ENCODE results near the gene DLGAP5. TPM values are rescaled to one million over a fixed set of nuclear protein-coding genes. Genes with fewer than 3 reads are reported as not detected.
A peak's percentile ranks its signal among the peaks of the same experiment; 100 is the strongest.

DLGAP5 gene, protein sequence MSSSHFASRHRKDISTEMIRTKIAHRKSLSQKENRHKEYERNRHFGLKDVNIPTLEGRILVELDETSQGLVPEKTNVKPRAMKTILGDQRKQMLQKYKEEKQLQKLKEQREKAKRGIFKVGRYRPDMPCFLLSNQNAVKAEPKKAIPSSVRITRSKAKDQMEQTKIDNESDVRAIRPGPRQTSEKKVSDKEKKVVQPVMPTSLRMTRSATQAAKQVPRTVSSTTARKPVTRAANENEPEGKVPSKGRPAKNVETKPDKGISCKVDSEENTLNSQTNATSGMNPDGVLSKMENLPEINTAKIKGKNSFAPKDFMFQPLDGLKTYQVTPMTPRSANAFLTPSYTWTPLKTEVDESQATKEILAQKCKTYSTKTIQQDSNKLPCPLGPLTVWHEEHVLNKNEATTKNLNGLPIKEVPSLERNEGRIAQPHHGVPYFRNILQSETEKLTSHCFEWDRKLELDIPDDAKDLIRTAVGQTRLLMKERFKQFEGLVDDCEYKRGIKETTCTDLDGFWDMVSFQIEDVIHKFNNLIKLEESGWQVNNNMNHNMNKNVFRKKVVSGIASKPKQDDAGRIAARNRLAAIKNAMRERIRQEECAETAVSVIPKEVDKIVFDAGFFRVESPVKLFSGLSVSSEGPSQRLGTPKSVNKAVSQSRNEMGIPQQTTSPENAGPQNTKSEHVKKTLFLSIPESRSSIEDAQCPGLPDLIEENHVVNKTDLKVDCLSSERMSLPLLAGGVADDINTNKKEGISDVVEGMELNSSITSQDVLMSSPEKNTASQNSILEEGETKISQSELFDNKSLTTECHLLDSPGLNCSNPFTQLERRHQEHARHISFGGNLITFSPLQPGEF
- total RNA-seq, result 10 to 100 TPM in 3 of 8 experiments, 1 to 10 TPM in 4, under 1 TPM in 1; 0.10 to 48.5 (median 2.7) TPM

DNA sequence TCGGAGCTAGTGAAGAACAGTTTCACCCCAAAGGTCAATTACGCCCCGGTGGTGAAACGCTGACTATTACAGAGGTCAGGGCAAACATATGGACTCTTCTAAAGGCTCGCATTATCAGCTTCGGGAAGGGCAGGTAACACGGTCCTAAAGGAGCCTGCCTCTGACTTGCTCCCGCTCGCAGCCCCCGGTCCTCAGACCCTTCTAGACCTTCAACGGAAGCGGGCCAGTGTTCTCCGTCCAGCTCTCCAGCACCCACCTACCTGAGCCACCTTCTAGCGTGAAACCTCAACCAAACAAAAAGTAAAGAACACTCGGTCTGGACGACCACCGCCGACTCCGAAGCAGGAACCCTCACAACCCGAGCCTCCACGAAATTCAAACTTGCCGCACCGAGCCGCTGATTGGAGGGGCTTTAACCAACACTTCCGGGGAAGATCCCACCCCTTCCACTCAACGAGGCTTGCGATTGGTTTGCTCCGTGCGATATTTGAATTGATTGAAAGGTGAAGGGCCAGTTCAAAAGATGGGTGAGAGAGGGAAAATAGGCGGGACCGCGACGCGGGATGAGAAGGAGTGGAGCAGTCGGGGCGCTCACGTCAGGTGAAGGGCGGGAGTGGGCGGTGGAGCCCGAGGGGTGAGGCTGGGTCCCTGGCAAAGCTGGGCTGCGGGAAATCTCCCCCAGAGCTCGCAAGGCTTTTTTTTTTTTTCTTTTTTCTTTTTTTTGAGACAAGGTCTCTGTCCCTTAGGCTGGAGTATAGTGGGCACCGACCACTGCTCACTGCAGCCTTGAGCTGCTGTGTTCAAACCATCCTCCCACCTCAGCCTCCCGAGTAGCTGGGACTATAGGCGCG lies at the start of gene DLGAP5:
Gene DLGAP5, minus strand, starts transcription at position 383 of the 851 bp plus-strand sequence. CDS start 2,406 bp downstream, outside the sequence.
- Histone ChIP-seq H3K27ac (peak within 1 kb of the TSS; percentile 49 to 52), H3K4me3 (peak within 1 kb of the TSS; percentile 42 to 61 (median 52)), H3K4me1 (replicated peaks in 1 of 2) (peaks cover 0 to 2% of the 10 kb centered on the region in 2 donors)
- 0 to 13% (median 0%) methylated on average over 2 to 18 of the region's 46 CpGs; no CpG with 5 or more reads in 2 of the 10 experiments for WGBS, 10 experiments
- ATAC-seq (replicated peaks in 6 of 8), result peak; percentile 98 to 100 (median 99)
- in situ Hi-C loops (cut with MboI; ENCODE audit: low pct_unique_long_range_greater_than_20kb in 2 of 9, low sequenced_read_pairs in 9 of 9, unreplicated experiment in 9 of 9), result no loop called here

DNA sequence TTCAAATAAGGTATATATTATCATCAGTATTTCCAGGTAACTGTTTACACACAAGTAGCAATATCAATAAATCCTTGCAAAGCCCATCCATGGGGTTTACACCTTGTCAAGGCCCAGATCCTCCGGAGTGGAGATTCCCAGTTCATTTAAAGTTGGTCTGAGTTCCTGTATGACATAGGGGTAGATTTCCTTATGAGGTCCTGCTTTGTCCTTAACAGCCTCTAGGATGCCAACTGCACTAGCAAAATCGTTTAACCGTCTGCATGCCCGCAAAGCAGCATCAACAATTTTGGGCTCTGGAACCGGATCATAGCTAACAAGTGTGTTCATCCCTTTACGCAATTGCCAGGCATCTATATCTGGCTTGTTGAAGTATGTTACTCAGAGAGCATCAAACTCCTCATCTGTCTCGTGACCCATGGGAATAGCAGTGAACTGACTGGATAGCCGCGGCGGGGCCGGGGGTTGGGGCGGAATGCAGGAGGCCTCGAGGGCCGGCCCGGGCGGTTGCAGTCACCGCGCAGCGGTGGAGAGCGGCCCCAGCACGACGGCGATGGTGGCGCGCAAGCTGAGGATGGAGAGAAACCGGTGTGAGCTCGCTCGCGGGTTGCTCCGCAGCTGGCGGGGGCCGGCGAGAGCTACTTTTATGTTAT lies 49.3 kb upstream of the DLGAP5 start:
- Histone ChIP-seq H3K4me3 (no peak overlapping the region), H3K27ac (no peak overlapping the region), H3K4me1 (replicated peaks in 1 of 2) (no peaks in the 10 kb centered on the region)
- ATAC-seq (replicated peaks in 6 of 8), result peak in 3 of 8 experiments; percentile 42 to 54 (median 48)
- in situ Hi-C loops (cut with MboI; ENCODE audit: low pct_unique_long_range_greater_than_20kb in 2 of 9, low sequenced_read_pairs in 9 of 9, unreplicated experiment in 9 of 9), result no loop called here
- WGBS, 10 experiments, result 30 to 100% (median 89%) methylated on average over 1 to 7 of the region's 33 CpGs; no CpG with 5 or more reads in 1 of the 10 experiments

DNA sequence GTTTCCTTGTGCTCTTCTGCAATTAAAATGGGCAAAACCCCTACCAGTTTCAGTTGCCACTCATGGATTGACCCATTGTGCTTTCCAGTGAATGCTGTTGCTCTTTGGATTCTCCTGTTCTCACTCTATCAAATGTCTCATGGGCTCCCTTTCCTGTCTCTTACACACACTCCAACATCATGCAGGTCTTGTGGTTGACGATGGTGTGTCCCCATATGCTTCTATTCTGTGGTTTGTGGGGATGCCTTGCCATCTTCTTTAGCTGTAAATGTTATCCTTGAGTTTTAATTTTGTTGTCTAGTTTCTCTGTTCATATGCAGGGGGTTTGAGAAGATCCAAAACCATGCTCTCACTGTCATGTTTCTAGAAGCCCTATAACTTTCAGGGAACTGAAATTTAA lies 47.9 kb upstream of the DLGAP5 start:
- H3K4me3 ChIP-seq, result no peak overlapping the region

DNA sequence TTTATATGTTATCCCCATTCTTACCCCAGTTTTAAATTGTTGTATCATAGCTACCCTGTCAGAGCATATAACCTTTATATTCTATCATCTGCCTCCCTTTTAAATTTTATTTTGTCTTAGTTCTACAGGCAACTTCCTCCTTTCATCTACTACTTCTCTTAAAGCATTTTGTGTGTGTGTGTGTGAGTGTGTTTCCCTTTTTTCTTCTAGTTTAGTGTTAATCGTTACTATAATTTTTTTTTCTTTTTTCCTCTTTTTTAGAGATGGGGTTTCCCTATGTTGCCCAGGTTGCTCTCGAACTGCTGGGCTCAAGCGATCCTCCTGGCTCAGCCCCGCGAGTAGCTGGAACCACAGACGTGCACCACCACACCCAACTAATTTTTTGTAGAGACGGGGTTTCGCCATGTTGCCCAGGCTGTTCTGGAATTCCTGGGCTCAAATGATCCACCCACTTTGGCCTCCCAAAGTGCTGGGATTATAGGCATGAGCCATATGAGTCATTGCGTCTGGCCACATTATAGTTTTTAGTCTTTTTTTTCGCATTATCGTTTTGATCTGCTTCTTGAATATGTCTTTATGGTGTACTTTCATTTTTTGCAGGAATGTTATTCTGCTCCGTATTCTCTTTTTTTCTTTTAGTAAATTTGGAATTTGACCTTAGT lies 46.8 kb upstream of the DLGAP5 start:
- WGBS, 10 experiments, result 72 to 98% (median 90%) methylated on average over 2 to 12 of the region's 12 CpGs
- H3K4me1 ChIP-seq (replicated peaks in 1 of 2), result no peaks in the 10 kb centered on the region
- no peak for ATAC-seq (replicated peaks in 6 of 8)
- no peak overlapping the region for H3K4me3 ChIP-seq
- in situ Hi-C loops (cut with MboI; ENCODE audit: low pct_unique_long_range_greater_than_20kb in 2 of 9, low sequenced_read_pairs in 9 of 9, unreplicated experiment in 9 of 9), result no loop called here
- H3K27ac ChIP-seq, result no peak overlapping the region

More for the DNA sequence above, 47.9 kb upstream of the DLGAP5 start:
- Histone ChIP-seq H3K4me1 (replicated peaks in 1 of 2) (no peaks in the 10 kb centered on the region), H3K27ac (no peak overlapping the region)
- ATAC-seq (replicated peaks in 6 of 8), result no peak
- in situ Hi-C loops (cut with MboI; ENCODE audit: low pct_unique_long_range_greater_than_20kb in 2 of 9, low sequenced_read_pairs in 9 of 9, unreplicated experiment in 9 of 9), result no loop called here
- WGBS, 10 experiments, result 67 to 100% (median 88%) methylated on average over 1 of the region's 1 CpG; no CpG with 5 or more reads in 4 of the 10 experiments

DNA sequence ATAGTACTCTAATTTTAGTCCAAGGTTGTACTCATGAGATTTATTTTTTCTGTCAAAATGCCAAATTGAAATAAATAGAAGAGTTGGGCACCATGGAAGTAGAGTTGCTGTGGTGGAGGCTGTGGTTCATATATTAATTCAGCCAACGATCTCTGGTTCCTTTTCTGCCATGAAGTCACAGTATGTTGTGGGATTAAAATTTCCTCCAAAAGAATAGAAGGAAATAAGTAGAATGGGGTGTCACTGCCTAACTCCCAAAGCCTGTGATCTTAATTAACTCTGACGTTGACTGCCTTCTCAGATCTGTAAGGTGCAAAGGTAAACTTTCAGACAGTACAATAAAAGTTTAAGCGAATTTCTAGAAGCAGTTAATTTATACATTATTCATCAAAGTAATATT lies 42.2 kb upstream of the DLGAP5 start:
- Histone ChIP-seq H3K4me1 (replicated peaks in 1 of 2) (no peaks in the 10 kb centered on the region), H3K4me3 (no peak overlapping the region), H3K27ac (no peak overlapping the region)
- 6 to 90% (median 65%) methylated on average over 1 to 3 of the region's 3 CpGs; no CpG with 5 or more reads in 3 of the 10 experiments for WGBS, 10 experiments
- in situ Hi-C loops (cut with MboI; ENCODE audit: low pct_unique_long_range_greater_than_20kb in 2 of 9, low sequenced_read_pairs in 9 of 9, unreplicated experiment in 9 of 9), result no loop called here
- ATAC-seq (replicated peaks in 6 of 8), result no peak

DNA sequence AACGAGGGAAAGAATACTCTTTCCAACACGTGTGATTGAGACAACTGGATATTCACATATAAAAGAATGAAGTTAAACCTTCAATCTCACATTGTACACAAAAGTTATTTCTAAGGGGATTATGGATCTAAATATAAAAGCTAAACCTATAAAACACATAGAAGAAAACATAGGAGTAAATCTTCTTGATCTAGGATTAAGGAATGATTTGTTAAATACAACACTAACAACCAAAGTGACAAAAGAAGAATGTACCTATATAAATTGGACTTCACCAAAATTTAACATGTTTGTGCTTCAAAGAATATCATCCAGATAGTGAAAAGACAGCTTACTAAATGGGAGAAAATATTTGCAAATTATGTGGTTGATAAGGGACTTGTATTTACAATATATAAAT lies 36.9 kb upstream of the DLGAP5 start:
- 27 to 81% (median 71%) methylated on average over 1 to 2 of the region's 2 CpGs for WGBS, 10 experiments
- no peak overlapping the region for H3K4me3 ChIP-seq
- in situ Hi-C loops (cut with MboI; ENCODE audit: low pct_unique_long_range_greater_than_20kb in 2 of 9, low sequenced_read_pairs in 9 of 9, unreplicated experiment in 9 of 9), result no loop called here
- H3K27ac ChIP-seq, result no peak overlapping the region
- ATAC-seq (replicated peaks in 6 of 8), result no peak
- no peaks in the 10 kb centered on the region for H3K4me1 ChIP-seq (replicated peaks in 1 of 2)

DNA sequence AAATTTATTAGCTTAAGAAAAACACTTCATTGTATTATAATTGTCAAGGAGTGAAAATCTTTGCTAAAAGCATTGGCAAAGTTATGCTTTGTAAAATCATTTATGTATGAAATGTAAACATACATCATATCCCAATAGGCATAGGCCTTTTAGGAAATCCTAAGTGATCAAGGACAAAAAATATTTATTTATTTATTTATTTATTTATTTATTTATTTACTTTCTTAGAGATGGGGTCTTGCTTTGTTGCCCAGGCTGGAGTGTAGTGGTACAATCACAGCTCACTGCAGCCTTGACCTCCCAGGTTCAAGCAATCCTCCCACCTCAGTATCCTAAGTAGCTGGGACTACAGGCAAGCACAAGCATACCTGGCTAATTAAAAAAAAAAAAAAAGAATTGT lies 32.0 kb upstream of the DLGAP5 start:
- Histone ChIP-seq H3K27ac (no peak overlapping the region), H3K4me3 (no peak overlapping the region), H3K4me1 (replicated peaks in 1 of 2) (peaks cover 0 to 5% of the 10 kb centered on the region in 2 donors)
- no peak for ATAC-seq (replicated peaks in 6 of 8)
- in situ Hi-C loops (cut with MboI; ENCODE audit: low pct_unique_long_range_greater_than_20kb in 2 of 9, low sequenced_read_pairs in 9 of 9, unreplicated experiment in 9 of 9), result no loop called here

DNA sequence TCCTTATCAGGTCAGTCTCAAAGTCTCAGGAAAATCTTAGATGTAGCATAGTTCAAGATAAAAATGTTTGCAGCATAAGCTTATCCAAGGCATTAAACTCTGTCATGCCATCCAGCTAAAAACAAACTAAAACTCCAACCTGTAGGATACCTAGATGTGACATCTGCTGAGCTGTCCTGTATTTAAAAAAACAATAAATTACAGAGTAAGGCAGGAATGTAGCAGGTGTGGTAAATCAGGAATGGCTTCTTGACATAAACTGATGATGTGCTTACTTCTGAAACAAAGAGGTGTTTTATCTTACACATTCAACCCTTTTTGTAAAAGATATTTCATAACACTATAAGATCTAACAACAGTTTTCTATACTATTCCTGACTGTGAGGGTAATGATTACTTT lies 30.6 kb upstream of the DLGAP5 start:
- Histone ChIP-seq H3K4me3 (no peak overlapping the region), H3K27ac (no peak overlapping the region), H3K4me1 (replicated peaks in 1 of 2) (peaks cover 0 to 5% of the 10 kb centered on the region in 2 donors)
- ATAC-seq (replicated peaks in 6 of 8), result no peak
- in situ Hi-C loops (cut with MboI; ENCODE audit: low pct_unique_long_range_greater_than_20kb in 2 of 9, low sequenced_read_pairs in 9 of 9, unreplicated experiment in 9 of 9), result no loop called here

DNA sequence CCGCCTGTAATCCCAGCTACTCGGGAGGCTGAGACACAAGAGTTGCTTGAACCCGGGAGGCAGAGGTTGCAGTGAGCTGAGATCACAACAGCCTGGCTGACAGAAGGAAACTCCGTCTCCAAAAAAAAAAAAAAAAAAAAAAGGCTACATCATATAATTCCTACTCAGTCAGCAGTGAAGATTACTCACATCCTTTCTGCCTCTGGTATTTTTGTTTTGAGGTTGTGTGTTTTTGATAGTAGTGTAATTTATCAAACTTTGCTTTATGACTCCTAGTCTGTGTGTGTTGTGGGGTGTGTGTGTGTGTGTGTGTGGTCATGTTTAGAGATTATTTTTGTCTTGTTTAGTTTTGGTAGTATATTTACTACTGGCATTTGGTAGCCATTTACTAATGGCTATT lies 29.8 kb upstream of the DLGAP5 start:
- in situ Hi-C loops (cut with MboI; ENCODE audit: low pct_unique_long_range_greater_than_20kb in 2 of 9, low sequenced_read_pairs in 9 of 9, unreplicated experiment in 9 of 9), result no loop called here
- no peak for ATAC-seq (replicated peaks in 6 of 8)

DNA sequence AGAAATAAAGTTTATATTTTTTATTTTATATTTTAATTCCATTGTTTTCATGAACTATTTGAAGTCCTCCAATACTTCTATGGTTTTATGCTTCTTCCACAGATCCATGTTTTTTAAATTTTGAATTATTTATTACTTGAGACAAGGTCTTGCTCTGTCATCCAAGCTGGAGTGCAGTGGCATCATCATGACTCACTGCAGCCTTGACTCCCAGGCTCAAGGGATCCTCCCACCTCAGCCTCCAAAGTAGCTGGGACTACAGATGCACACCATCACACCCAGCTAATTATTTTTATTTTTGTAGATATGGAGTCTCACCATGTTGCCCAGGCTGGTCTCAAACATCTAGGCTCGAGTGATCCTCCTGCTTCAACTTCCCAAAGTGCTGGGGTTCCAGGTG lies 28.8 kb upstream of the DLGAP5 start:
- Histone ChIP-seq H3K27ac (no peak overlapping the region), H3K4me3 (no peak overlapping the region), H3K4me1 (replicated peaks in 1 of 2) (peaks cover 0 to 5% of the 10 kb centered on the region in 2 donors)
- ATAC-seq (replicated peaks in 6 of 8), result no peak
- WGBS, 10 experiments, result 63 to 100% (median 86%) methylated on average over 1 of the region's 1 CpG; no CpG with 5 or more reads in 5 of the 10 experiments
- in situ Hi-C loops (cut with MboI; ENCODE audit: low pct_unique_long_range_greater_than_20kb in 2 of 9, low sequenced_read_pairs in 9 of 9, unreplicated experiment in 9 of 9), result no loop called here

More for the DNA sequence above, 29.8 kb upstream of the DLGAP5 start:
- Histone ChIP-seq H3K4me3 (no peak overlapping the region), H3K27ac (no peak overlapping the region), H3K4me1 (replicated peaks in 1 of 2) (peaks cover 0 to 5% of the 10 kb centered on the region in 2 donors)
- WGBS, 10 experiments, result 30 to 100% (median 97%) methylated on average over 2 to 4 of the region's 4 CpGs; no CpG with 5 or more reads in 3 of the 10 experiments

DNA sequence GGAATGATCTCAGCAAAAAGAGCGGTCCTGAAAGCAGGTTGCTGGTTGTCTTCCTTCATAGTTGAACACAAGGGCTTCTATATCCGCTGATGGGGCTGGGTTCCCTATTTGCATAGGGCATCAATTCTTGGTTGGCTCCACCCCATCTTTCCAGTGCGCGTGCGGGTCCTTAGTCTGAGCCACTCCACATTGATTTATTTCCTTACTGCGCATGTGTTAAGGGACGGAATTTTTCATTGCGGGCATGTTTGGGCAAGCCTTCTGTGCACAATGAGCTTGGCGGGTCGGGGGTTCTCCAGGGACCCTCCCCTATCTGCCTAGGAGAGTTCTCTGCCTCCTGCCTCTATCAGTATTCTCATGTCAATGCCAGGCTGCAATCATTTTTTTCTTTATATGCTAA lies 21.2 kb upstream of the DLGAP5 start:
- peak overlapping the region in 1 of 5 donors; percentile 23 for H3K4me3 ChIP-seq
- H3K27ac ChIP-seq, result peak overlapping the region; percentile 60 to 71
- in situ Hi-C loops (cut with MboI; ENCODE audit: low pct_unique_long_range_greater_than_20kb in 2 of 9, low sequenced_read_pairs in 9 of 9, unreplicated experiment in 9 of 9), result no loop called here
- H3K4me1 ChIP-seq (replicated peaks in 1 of 2), result peaks cover 3 to 7% of the 10 kb centered on the region in 2 donors
- ATAC-seq (replicated peaks in 6 of 8), result peak in 7 of 8 experiments; percentile 24 to 98 (median 96)
- WGBS, 10 experiments, result 33 to 90% (median 50%) methylated on average over 2 to 10 of the region's 10 CpGs; no CpG with 5 or more reads in 1 of the 10 experiments

DNA sequence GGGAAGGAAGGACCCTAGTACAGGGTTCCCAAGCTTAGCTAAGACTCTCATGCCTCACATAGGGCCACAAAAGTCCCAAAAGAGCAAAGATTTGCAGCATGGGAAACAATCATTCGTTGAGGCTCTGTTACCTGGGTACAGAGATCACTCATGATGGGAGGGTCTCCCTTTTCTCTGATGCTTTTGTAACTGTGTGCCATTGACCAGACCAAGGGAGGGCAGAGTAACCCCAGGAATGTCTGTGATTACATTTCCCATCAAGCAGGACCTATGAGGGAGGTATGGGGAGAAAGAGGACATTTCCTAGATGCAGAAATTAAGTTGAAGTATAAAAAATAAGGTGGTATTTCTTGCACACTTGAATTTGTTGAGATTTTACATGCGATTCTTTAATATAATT lies 16.4 kb upstream of the DLGAP5 start:
- Histone ChIP-seq H3K4me1 (replicated peaks in 1 of 2) (peaks cover 0 to 7% of the 10 kb centered on the region in 2 donors), H3K27ac (no peak overlapping the region), H3K4me3 (no peak overlapping the region)
- in situ Hi-C loops (cut with MboI; ENCODE audit: low pct_unique_long_range_greater_than_20kb in 2 of 9, low sequenced_read_pairs in 9 of 9, unreplicated experiment in 9 of 9), result no loop called here
- WGBS, 10 experiments, result 58 to 100% (median 83%) methylated on average over 1 to 2 of the region's 2 CpGs; no CpG with 5 or more reads in 2 of the 10 experiments
- no peak for ATAC-seq (replicated peaks in 6 of 8)

Measured in motor neuron (in vitro differentiated cells).